ENCODE data around the gene HLCS. TPM values are rescaled to one million over a fixed set of nuclear protein-coding genes. Genes with fewer than 3 reads are reported as not detected.
A peak's percentile ranks its signal among the peaks of the same experiment; 100 is the strongest.

Gene HLCS
- total RNA-seq, 6 experiments from 2014 or later, result 20.3 to 24.5 (median 22.2) TPM

GRCh38 chr21:36856643-36857042, 109.8 kb downstream of the HLCS start:
- H3K27ac Mint-ChIP-seq, result no peak overlapping the region
- H3K9me3 Mint-ChIP-seq, result no peaks in the 10 kb centered on the region
- no peaks in the 10 kb centered on the region for H3K27me3 Mint-ChIP-seq (ENCODE audit: insufficient read depth)
- no peak for DNase-seq
- peaks cover under 1% of the 10 kb centered on the region for H3K36me3 Mint-ChIP-seq (ENCODE audit: low read depth)
- H3K4me3 Mint-ChIP-seq, result no peak overlapping the region
- TF ChIP-seq CTCF (IDR thresholded peaks at IDR 0.05), result no peak
- H3K4me1 Mint-ChIP-seq (ENCODE audit: low read depth), result peaks cover 46% of the 10 kb centered on the region

- no peaks in the 10 kb centered on the region for H3K9me3 Mint-ChIP-seq
Measured at GRCh38 chr21:36854391-36854790, 112.1 kb downstream of the HLCS start.

GRCh38 chr21:36852864-36853263, 113.6 kb downstream of the HLCS start:
- H3K36me3 Mint-ChIP-seq (ENCODE audit: low read depth), result no peaks in the 10 kb centered on the region
- H3K27me3 Mint-ChIP-seq (ENCODE audit: insufficient read depth), result peaks cover 2% of the 10 kb centered on the region; the same call in 1 of the 2 replicates
- no peak overlapping the region for H3K27ac Mint-ChIP-seq
- no peaks in the 10 kb centered on the region for H3K9me3 Mint-ChIP-seq
- TF ChIP-seq CTCF (IDR thresholded peaks at IDR 0.05), result no peak
- H3K4me1 Mint-ChIP-seq (ENCODE audit: low read depth), result peaks cover 21% of the 10 kb centered on the region
- H3K4me3 Mint-ChIP-seq, result no peak overlapping the region
- no peak for DNase-seq

More at GRCh38 chr21:36854391-36854790, 112.1 kb downstream of the HLCS start:
- peaks cover 32% of the 10 kb centered on the region for H3K4me1 Mint-ChIP-seq (ENCODE audit: low read depth)
- H3K36me3 Mint-ChIP-seq (ENCODE audit: low read depth), result no peaks in the 10 kb centered on the region
- H3K27me3 Mint-ChIP-seq (ENCODE audit: insufficient read depth), result peaks cover 2% of the 10 kb centered on the region; the same call in 1 of the 2 replicates
- no peak overlapping the region for H3K27ac Mint-ChIP-seq
- no peak for DNase-seq
- no peak overlapping the region for H3K4me3 Mint-ChIP-seq
- TF ChIP-seq CTCF (IDR thresholded peaks at IDR 0.05), result peak; percentile 84

GRCh38 chr21:36852293-36852692, 114.2 kb downstream of the HLCS start:
- no peak for TF ChIP-seq CTCF (IDR thresholded peaks at IDR 0.05)
- Mint-ChIP-seq H3K4me1 (ENCODE audit: low read depth) (peaks cover 26% of the 10 kb centered on the region), H3K27ac (no peak overlapping the region), H3K36me3 (ENCODE audit: low read depth) (no peaks in the 10 kb centered on the region), H3K4me3 (no peak overlapping the region), H3K27me3 (ENCODE audit: insufficient read depth) (peaks cover 2% of the 10 kb centered on the region; the same call in 1 of the 2 replicates), H3K9me3 (no peaks in the 10 kb centered on the region)
- no peak for DNase-seq

GRCh38 chr21:36851121-36851520, 115.3 kb downstream of the HLCS start:
- H3K4me1 Mint-ChIP-seq (ENCODE audit: low read depth), result peaks cover 38% of the 10 kb centered on the region
- TF ChIP-seq CTCF (IDR thresholded peaks at IDR 0.05), result no peak
- no peak overlapping the region for H3K4me3 Mint-ChIP-seq
- peaks cover 2% of the 10 kb centered on the region; the same call in 1 of the 2 replicates for H3K27me3 Mint-ChIP-seq (ENCODE audit: insufficient read depth)
- no peaks in the 10 kb centered on the region for H3K36me3 Mint-ChIP-seq (ENCODE audit: low read depth)
- no peak for DNase-seq
- no peak overlapping the region for H3K27ac Mint-ChIP-seq
- no peaks in the 10 kb centered on the region for H3K9me3 Mint-ChIP-seq

- no peak for TF ChIP-seq CTCF (IDR thresholded peaks at IDR 0.05)
Measured at GRCh38 chr21:36850372-36850771, 116.1 kb downstream of the HLCS start.

More at GRCh38 chr21:36850372-36850771, 116.1 kb downstream of the HLCS start:
- Mint-ChIP-seq H3K9me3 (no peaks in the 10 kb centered on the region), H3K4me3 (no peak overlapping the region), H3K36me3 (ENCODE audit: low read depth) (no peaks in the 10 kb centered on the region), H3K4me1 (ENCODE audit: low read depth) (peaks cover 40% of the 10 kb centered on the region), H3K27ac (no peak overlapping the region), H3K27me3 (ENCODE audit: insufficient read depth) (peaks cover 2% of the 10 kb centered on the region; the same call in 1 of the 2 replicates)
- DNase-seq, result no peak

All from HFFc6 (cell line).